HCT116 (cell line): ENCODE measurements around the gene FAM170B. TPM values are rescaled to one million over a fixed set of nuclear protein-coding genes. Genes with fewer than 3 reads are reported as not detected.

ENCODE experiments used
- ATAC-seq: fragments of 200-7000 bp; cut with Tn5 transposase; 2 replicates; pipeline ENCODE4 v1.9.1; 2020; ENCODE audit warnings: mild to moderate bottlenecking, moderate library complexity
- BruUV-seq: library from RNA; stranded (reverse); fragments of 400-500 nt; replicated peaks from 2 replicates; lab custom pipeline; 2021; lab: Mats Ljungman, UMichigan
- CTCF ChIA-PET: fragments of 300-600 bp; sonication (Branson Sonifier 250); formaldehyde crosslinking; loops from one replicate; lab custom pipeline; 2021; ENCODE audit warnings: antibody characterized with exemption; lab: Charles Lee
- POLR2A ChIA-PET: fragments of 300-600, 350-600 bp; sonication (Branson Sonifier 250); formaldehyde crosslinking; loops from one replicate; lab custom pipeline; 2021; ENCODE audit warnings: antibody characterized with exemption; lab: Charles Lee
- RAD21 ChIA-PET, 2 experiments: fragments of 300-600 bp; sonication (Branson Sonifier 250); formaldehyde crosslinking; loops; one replicate each; lab custom pipeline; 2023; ENCODE audit warnings: low total read pairs in 2 of 2; ENCODE audit not compliant: uncharacterized antibody in 2 of 2, unreplicated experiment in 2 of 2, low non-redundant PET in 1 of 2; lab: Charles Lee
- DNase-seq: peaks from one replicate; pipeline ENCODE4 v3.0.0-alpha.2; 2010; ENCODE audit warnings: low read depth, low spot score
- H2AFZ ChIP-seq: fragments of 200-600 bp; shearing (Covaris generic), sonication (generic); 2 replicates; pipeline ENCODE4 v1.6.1; 2017; ENCODE audit warnings: low read depth, mixed run types, mixed read lengths, antibody characterized with exemption, low read length; ENCODE audit not compliant: poor library complexity, severe bottlenecking
- H3K27ac ChIP-seq: 2 replicates; pipeline ENCODE4 v1.5.1; 2012; ENCODE audit warnings: low read depth, low read length
- H3K27me3 ChIP-seq: fragments of 200-600 bp; sonication (generic); 2 replicates; pipeline ENCODE4 v1.6.1; 2016; ENCODE audit warnings: mixed run types, low read length, mixed read lengths; ENCODE audit not compliant: insufficient read depth
- H3K36me3 ChIP-seq, 2 experiments: fragments of 200-500 bp in 1 of 2; fragments of 200-600 bp in 1 of 2; sonication (Bioruptor generic) in 1 of 2; sonication (generic) in 1 of 2; 2 replicates each; pipeline versions ENCODE4 v1.5.1 to v1.6.1; 2014 to 2016; ENCODE audit warnings: low read length in 2 of 2, inconsistent platforms in 1 of 2, mixed read lengths in 1 of 2, mixed run types in 1 of 2; ENCODE audit not compliant: insufficient read depth in 2 of 2, control insufficient read depth in 1 of 2
- H3K4me1 ChIP-seq, 2 experiments: fragments of 200-600 bp in 1 of 2; sonication (generic) in 1 of 2; 2 replicates each; pipeline versions ENCODE4 v1.5.1 to v1.6.1; 2012 to 2017; ENCODE audit warnings: low read length in 2 of 2, inconsistent platforms in 1 of 2, mild to moderate bottlenecking in 1 of 2, mixed read lengths in 1 of 2, mixed run types in 1 of 2, moderate library complexity in 1 of 2; ENCODE audit not compliant: insufficient read depth in 2 of 2, control insufficient read depth in 1 of 2
- H3K4me2 ChIP-seq: fragments of 200-600 bp; sonication (generic); 2 replicates; pipeline ENCODE4 v1.6.1; 2017; ENCODE audit warnings: mixed run types, low read length, mixed read lengths
- H3K4me3 ChIP-seq, 2 experiments: fragments of 200-600 bp in 1 of 2; sonication (generic) in 1 of 2; replicated peaks in 1 of 2; 2 replicates each; pipeline ENCODE4 v1.5.1; 2011 to 2016; ENCODE audit warnings: low read length in 2 of 2, control low read depth in 1 of 2, low read depth in 1 of 2, mild to moderate bottlenecking in 1 of 2, mixed read lengths in 1 of 2, mixed run types in 1 of 2
- H3K79me2 ChIP-seq: fragments of 200-600 bp; sonication (generic); 2 replicates; pipeline ENCODE4 v1.6.1; 2017; ENCODE audit warnings: mild to moderate bottlenecking, mixed run types, low read length, moderate library complexity, mixed read lengths; ENCODE audit not compliant: insufficient read depth
- H3K9ac ChIP-seq: fragments of 200-600 bp; sonication (generic); 2 replicates; pipeline ENCODE4 v1.6.1; 2016; ENCODE audit warnings: low read length, mixed read lengths
- H3K9me2 ChIP-seq: fragments of 200-600 bp; sonication (generic), shearing (Covaris generic); 2 replicates; pipeline ENCODE4 v1.6.1; 2017; ENCODE audit warnings: mixed run types, mild to moderate bottlenecking, moderate library complexity; ENCODE audit not compliant: insufficient read depth
- H3K9me3 ChIP-seq, 2 experiments: fragments of 200-500 bp in 1 of 2; fragments of 200-600 bp in 1 of 2; sonication (Bioruptor generic) in 1 of 2; sonication (generic) in 1 of 2; 2 replicates each; pipeline ENCODE4 v1.6.1; 2014 to 2017; ENCODE audit warnings: low read length in 2 of 2, mixed read lengths in 2 of 2, inconsistent platforms in 1 of 2, low read depth in 1 of 2, mild to moderate bottlenecking in 1 of 2, mixed run types in 1 of 2, moderate library complexity in 1 of 2; ENCODE audit not compliant: control insufficient read depth in 1 of 2, insufficient read depth in 1 of 2
- H4K20me1 ChIP-seq: fragments of 200-600 bp; sonication (generic), shearing (Covaris generic); 2 replicates; pipeline ENCODE4 v1.6.1; 2017; ENCODE audit warnings: mixed run types, mild to moderate bottlenecking, moderate library complexity; ENCODE audit not compliant: insufficient read depth
- CEBPB ChIP-seq: IDR thresholded peaks from 2 replicates; pipeline ENCODE4 v1.6.1; 2012; ENCODE audit warnings: low read depth
- ELF1 ChIP-seq: IDR thresholded peaks from 2 replicates; pipeline ENCODE4 v1.6.1; 2012; ENCODE audit warnings: low read depth, borderline replicate concordance
- FOSL1 ChIP-seq: IDR thresholded peaks from 2 replicates; pipeline ENCODE4 v1.6.1; 2012; ENCODE audit warnings: low read depth
- RAD21 ChIP-seq: IDR thresholded peaks from 2 replicates; pipeline ENCODE4 v1.6.1; 2012; ENCODE audit warnings: low read depth, mild to moderate bottlenecking
- REST ChIP-seq: IDR thresholded peaks from 2 replicates; pipeline ENCODE4 v1.6.1; 2012; ENCODE audit warnings: low read depth
- SRF ChIP-seq: IDR thresholded peaks from 2 replicates; pipeline ENCODE4 v1.6.1; 2012; ENCODE audit warnings: low read depth
- intact Hi-C: fragments of 100-400 bp; cut with micrococcal nuclease; formaldehyde crosslinking; loops from 2 replicates; pipeline ENCODE4 v1.10.0; 2022
- total RNA-seq: library from RNA; stranded (reverse); gene quantifications from one replicate; pipeline ENCODE4 v1.2.1, GENCODE V29; 2021; ENCODE audit not compliant: unreplicated experiment
- TF ChIP-seq, protein P1 (sequence below): IDR thresholded peaks from 2 replicates; pipeline ENCODE4 v1.6.1; 2012

FAM170B gene
- total RNA-seq, 1 experiment from 2014 or later = not detected

GRCh38 chr10:49119746-49120145, 14.1 kb downstream of the FAM170B start:
- no peaks in the 10 kb centered on the region for H4K20me1 ChIP-seq
- H3K4me2 ChIP-seq = no peak overlapping the region
- peaks cover 49% of the 10 kb centered on the region for H3K27me3 ChIP-seq
- H2AFZ ChIP-seq = no peak overlapping the region
- ChIA-PET RAD21 (interaction anchor here in 1 of 2 experiments (0.7 kb wide), 1 partner anchor 1964 kb away, joined by 4 read pairs; no protein-coding TSS in a partner anchor), CTCF (no interaction called here), POLR2A (no interaction called here)
- H3K4me3 ChIP-seq = no peak overlapping the region
- H3K4me1 ChIP-seq = no peaks in the 10 kb centered on the region
- DNase-seq (no peak), ATAC-seq (no peak)
- no peak overlapping the region for H3K9ac ChIP-seq
- no peaks in the 10 kb centered on the region for H3K79me2 ChIP-seq
- BruUV-seq = no TSS peak
- no peaks in the 10 kb centered on the region for H3K9me2 ChIP-seq
- no peak overlapping the region for H3K27ac ChIP-seq
- intact Hi-C loops = no loop called here
- H3K36me3 ChIP-seq = no peaks in the 10 kb centered on the region
- TF ChIP-seq SRF (no peak), RAD21 (no peak), REST (no peak), CEBPB (no peak), ELF1 (no peak), FOSL1 (no peak)
- TF ChIP-seq, protein P1, sequence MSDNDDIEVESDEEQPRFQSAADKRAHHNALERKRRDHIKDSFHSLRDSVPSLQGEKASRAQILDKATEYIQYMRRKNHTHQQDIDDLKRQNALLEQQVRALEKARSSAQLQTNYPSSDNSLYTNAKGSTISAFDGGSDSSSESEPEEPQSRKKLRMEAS = no peak
- no peaks in the 10 kb centered on the region for H3K9me3 ChIP-seq
